Esophagus muscularis mucosa (tissue), 4 donors: ENCODE measurements around the gene TFF2. TPM values are rescaled to one million over a fixed set of nuclear protein-coding genes. Genes with fewer than 3 reads are reported as not detected.

ENCODE experiments used
- DNase-seq: peaks from one replicate; pipeline ENCODE4 v3.0.0-alpha.2; 2017; ENCODE audit errors: extremely low spot score
- H3K27ac ChIP-seq, 4 donors: fragments of 200-600 bp; sonication (generic); replicated peaks in 1 of 4; 1 replicate in 3 of 4; 2 replicates in 1 of 4; pipeline ENCODE4 v1.5.1; 2016 to 2019; ENCODE audit warnings: mild to moderate bottlenecking in 1 of 4
- H3K27me3 ChIP-seq, 4 donors: fragments of 200-600 bp; sonication (generic); one replicate each; pipeline versions ENCODE4 v1.5.1 to v1.6.0; 2016 to 2019
- H3K36me3 ChIP-seq, 4 donors: fragments of 200-600 bp; sonication (generic); one replicate each; pipeline ENCODE4 v1.5.1; 2016 to 2019
- H3K4me1 ChIP-seq, 4 donors: fragments of 200-600 bp; sonication (generic); one replicate each; pipeline ENCODE4 v1.5.1; 2016 to 2019
- H3K4me3 ChIP-seq, 4 donors: fragments of 200-600 bp; sonication (generic); 1 replicate in 2 of 4; 2 replicates in 2 of 4; pipeline ENCODE4 v1.5.1; 2016 to 2019; ENCODE audit warnings: mild to moderate bottlenecking in 4 of 4, moderate library complexity in 1 of 4
- H3K9me3 ChIP-seq, 4 donors: fragments of 200-600 bp; sonication (generic); 1 replicate in 3 of 4; 2 replicates in 1 of 4; pipeline ENCODE4 v1.5.1; 2016 to 2019
- CTCF ChIP-seq, 3 experiments: fragments of 200-600 bp in 2 of 3; fragments of 450-650 bp in 1 of 3; sonication (generic) in 2 of 3; IDR thresholded peaks; one replicate each; pipeline ENCODE4 v1.5.1; 2017 to 2019; ENCODE audit warnings: antibody characterized with exemption in 3 of 3, mild to moderate bottlenecking in 2 of 3, moderate library complexity in 1 of 3
- EP300 ChIP-seq: sonication (generic); formaldehyde crosslinking; IDR thresholded peaks from one replicate; pipeline ENCODE4 v1.6.1; 2017; ENCODE audit warnings: antibody characterized with exemption
- POLR2A ChIP-seq: fragments of 450-650 bp; IDR thresholded peaks from one replicate; pipeline ENCODE4 v1.6.1; 2017; ENCODE audit warnings: antibody characterized with exemption, moderate library complexity, mild to moderate bottlenecking, low read depth
- POLR2AphosphoS5 ChIP-seq, 2 donors: sonication (generic); formaldehyde crosslinking; IDR thresholded peaks; one replicate each; pipeline ENCODE4 v1.6.1; 2017; ENCODE audit warnings: antibody characterized with exemption in 2 of 2
- WGBS: methylation state at CpG from one replicate; pipeline ENCODE4 v1.1.5; 2018; 5-methylcytosine and 5-hydroxymethylcytosine counted together
- intact Hi-C: fragments of 100-400 bp; cut with DNase I; formaldehyde crosslinking; loops from one replicate; pipeline ENCODE4 v1.15.1; 2023
- total RNA-seq, 4 donors: library from RNA; depleted of rRNA; stranded (reverse); fragments of >200 nt; gene quantifications; one replicate each; pipeline versions ENCODE4 v1.1.0 to v1.2.1, GENCODE V29; 2016

TFF2 gene
- total RNA-seq, 4 donors from 2014 or later = not detected

GRCh38 chr21:42340187-42341050, 10.4 kb downstream of the TFF2 start:
- TF ChIP-seq POLR2AphosphoS5 (IDR thresholded peaks at IDR 0.05) (no peak), EP300 (no peak), CTCF (IDR thresholded peaks at IDR 0.05) (no peak), POLR2A (no peak)
- WGBS = 89% methylated on average over 23 of the region's 24 CpGs

GRCh38 chr21:42338729-42339715, 11.8 kb downstream of the TFF2 start:
- no peaks in the 10 kb centered on the region for H3K36me3 ChIP-seq
- intact Hi-C loops = no loop called here

More at GRCh38 chr21:42340187-42341050, 10.4 kb downstream of the TFF2 start:
- DNase-seq = no peak
- Histone ChIP-seq H3K27me3 (peaks cover 0 to 3% (median 1%) of the 10 kb centered on the region in 4 donors), H3K9me3 (no peaks in the 10 kb centered on the region), H3K4me1 (peaks cover 0 to 14% (median 9%) of the 10 kb centered on the region in 4 donors), H3K36me3 (no peaks in the 10 kb centered on the region), H3K4me3 (no peak overlapping the region), H3K27ac (no peak overlapping the region)
- intact Hi-C loops = no loop called here

GRCh38 chr21:42337830-42338728, 12.7 kb downstream of the TFF2 start:
- Histone ChIP-seq H3K27me3 (peaks cover 0 to 13% (median 4%) of the 10 kb centered on the region in 4 donors), H3K9me3 (no peaks in the 10 kb centered on the region), H3K36me3 (no peaks in the 10 kb centered on the region), H3K4me1 (peaks cover 0 to 14% (median 9%) of the 10 kb centered on the region in 4 donors), H3K27ac (peak overlapping the region in 1 of 4 donors; percentile 45), H3K4me3 (peak overlapping the region in 3 of 4 donors; percentile 9 to 28 (median 17))
- 29% methylated on average over 16 of the region's 23 CpGs for WGBS
- TF ChIP-seq POLR2AphosphoS5 (IDR thresholded peaks at IDR 0.05) = peak in 1 of 2 donors; percentile 48
- no peak for TF ChIP-seq POLR2A
- peak; percentile 58 to 74 (median 61) for TF ChIP-seq CTCF (IDR thresholded peaks at IDR 0.05)
- intact Hi-C loops = no loop called here
- no peak for DNase-seq

More at GRCh38 chr21:42338729-42339715, 11.8 kb downstream of the TFF2 start:
- Histone ChIP-seq H3K4me3 (no peak overlapping the region), H3K27ac (no peak overlapping the region), H3K4me1 (peaks cover 0 to 14% (median 9%) of the 10 kb centered on the region in 4 donors), H3K27me3 (peaks cover 0 to 5% (median 2%) of the 10 kb centered on the region in 4 donors), H3K9me3 (no peaks in the 10 kb centered on the region)
- 90% methylated on average over 12 of the region's 17 CpGs for WGBS
- TF ChIP-seq EP300 (no peak), CTCF (IDR thresholded peaks at IDR 0.05) (no peak), POLR2A (no peak), POLR2AphosphoS5 (IDR thresholded peaks at IDR 0.05) (no peak)
- no peak for DNase-seq

- Histone ChIP-seq H3K27me3 (peaks cover 0 to 21% (median 4%) of the 10 kb centered on the region in 4 donors), H3K27ac (no peak overlapping the region), H3K4me1 (peaks cover 0 to 14% (median 9%) of the 10 kb centered on the region in 4 donors), H3K9me3 (no peaks in the 10 kb centered on the region), H3K36me3 (no peaks in the 10 kb centered on the region), H3K4me3 (no peak overlapping the region)
- TF ChIP-seq CTCF (IDR thresholded peaks at IDR 0.05) = no peak
- TF ChIP-seq POLR2AphosphoS5 (IDR thresholded peaks at IDR 0.05) = no peak
- TF ChIP-seq EP300 = no peak
- no peak for TF ChIP-seq POLR2A
- no peak for DNase-seq
- 91% methylated on average over 4 of the region's 4 CpGs for WGBS
- intact Hi-C loops = no loop called here
Observed at GRCh38 chr21:42337276-42337675, 13.5 kb downstream of the TFF2 start.
